Measurements from ENCODE around the gene ERV3-1. TPM values are rescaled to one million over a fixed set of nuclear protein-coding genes. Genes with fewer than 3 reads are reported as not detected.
"Not testable (repeated sequence)": the region's sequence is repeated elsewhere in the genome, so short reads cannot be mapped to it uniquely, and the experiment has no call there.

The ERV3-1 gene
- total RNA-seq, 4 donors from 2014 or later = 11.3 to 45.1 (median 33.4) TPM

GRCh38 chr7:64959072-64959747 is 47.3 kb downstream of the ERV3-1 start:
- Histone ChIP-seq H3K27ac (no peak overlapping the region), H3K4me3 (no peak overlapping the region), H3K36me3 (no peaks in the 10 kb centered on the region), H3K4me1 (no peaks in the 10 kb centered on the region), H3K9me3 (peaks cover 4% of the 10 kb centered on the region), H3K27me3 (no peaks in the 10 kb centered on the region)
- no peak for TF ChIP-seq CTCF (IDR thresholded peaks at IDR 0.05)
- TF ChIP-seq POLR2A (IDR thresholded peaks at IDR 0.05) = no peak
- TF ChIP-seq EP300 (IDR thresholded peaks at IDR 0.05) = no peak
- TF ChIP-seq POLR2AphosphoS5 (IDR thresholded peaks at IDR 0.05) = no peak
- DNase-seq (ENCODE audit: low spot score in 2 of 2) = no peak
- WGBS = 84% methylated on average over 3 of the region's 3 CpGs

GRCh38 chr7:64951250-64951848 is 55.1 kb downstream of the ERV3-1 start:
- peaks cover 3% of the 10 kb centered on the region for H3K27me3 ChIP-seq
- no peaks in the 10 kb centered on the region for H3K9me3 ChIP-seq
- no peak for DNase-seq (ENCODE audit: low spot score in 2 of 2)
- H3K27ac ChIP-seq = no peak overlapping the region
- WGBS = 40% methylated on average over 1 of the region's 1 CpG
- H3K4me3 ChIP-seq = no peak overlapping the region
- peaks cover 26% of the 10 kb centered on the region for H3K4me1 ChIP-seq
- H3K36me3 ChIP-seq = no peaks in the 10 kb centered on the region
- TF ChIP-seq EP300 (IDR thresholded peaks at IDR 0.05) (no peak), POLR2AphosphoS5 (IDR thresholded peaks at IDR 0.05) (no peak), CTCF (IDR thresholded peaks at IDR 0.05) (peak; percentile 67 to 73), POLR2A (IDR thresholded peaks at IDR 0.05) (no peak)

GRCh38 chr7:64950673-64951072 is 55.8 kb downstream of the ERV3-1 start:
- not testable (repeated sequence) for DNase-seq (ENCODE audit: low spot score in 2 of 2); H3K36me3 ChIP-seq; H3K9me3 ChIP-seq; H3K27ac ChIP-seq; H3K4me3 ChIP-seq; H3K27me3 ChIP-seq
- H3K4me1 ChIP-seq = peaks cover 32% of the 10 kb centered on the region
- 5% methylated on average over 9 of the region's 9 CpGs for WGBS

- not testable (repeated sequence) for H3K27me3 ChIP-seq; DNase-seq (ENCODE audit: low spot score in 2 of 2); H3K36me3 ChIP-seq; H3K4me3 ChIP-seq; H3K9me3 ChIP-seq; H3K27ac ChIP-seq
- peaks cover 38% of the 10 kb centered on the region for H3K4me1 ChIP-seq
- 72% methylated on average over 1 of the region's 1 CpG for WGBS
These were observed 57.7 kb downstream of the ERV3-1 start for GRCh38 chr7:64948774-64949173.

GRCh38 chr7:64947252-64948000 is 59.1 kb downstream of the ERV3-1 start:
- TF ChIP-seq POLR2AphosphoS5 (IDR thresholded peaks at IDR 0.05) (no peak), CTCF (IDR thresholded peaks at IDR 0.05) (no peak), POLR2A (IDR thresholded peaks at IDR 0.05) (no peak), EP300 (IDR thresholded peaks at IDR 0.05) (no peak)
- Histone ChIP-seq H3K4me1 (peaks cover 38% of the 10 kb centered on the region), H3K4me3 (peak overlapping the region; percentile 57), H3K36me3 (no peaks in the 10 kb centered on the region), H3K9me3 (no peaks in the 10 kb centered on the region), H3K27me3 (peaks cover 3% of the 10 kb centered on the region), H3K27ac (peak overlapping the region; percentile 73)
- no peak for DNase-seq (ENCODE audit: low spot score in 2 of 2)
- 2% methylated on average over 10 of the region's 59 CpGs for WGBS

- TF ChIP-seq EP300 (IDR thresholded peaks at IDR 0.05) = no peak
- no peak for TF ChIP-seq POLR2A (IDR thresholded peaks at IDR 0.05)
- TF ChIP-seq POLR2AphosphoS5 (IDR thresholded peaks at IDR 0.05) = no peak
- peak in 1 of 2 donors; percentile 14 for TF ChIP-seq CTCF (IDR thresholded peaks at IDR 0.05)
- DNase-seq (ENCODE audit: low spot score in 2 of 2) = no peak
- Histone ChIP-seq H3K4me1 (peaks cover 38% of the 10 kb centered on the region), H3K27me3 (peaks cover 3% of the 10 kb centered on the region), H3K36me3 (no peaks in the 10 kb centered on the region), H3K27ac (peak overlapping the region; percentile 73), H3K9me3 (no peaks in the 10 kb centered on the region), H3K4me3 (peak overlapping the region; percentile 57)
- WGBS = 25% methylated on average over 4 of the region's 5 CpGs
These were observed 59.7 kb downstream of the ERV3-1 start for GRCh38 chr7:64946772-64947171.
